DMS53 treated with DMSO at 0.1 percent for 48 hours (cell line): ENCODE data around the gene CFAP46.
"Not testable (repeated sequence)": the region's sequence is repeated elsewhere in the genome, so short reads cannot be mapped to it uniquely, and the experiment has no call there.

ENCODE experiments used
- DNase-seq: peaks from one replicate; lab custom pipeline; 2025; ENCODE audit not compliant: unreplicated experiment; lab: John Stamatoyannopoulos, UW

The CFAP46 gene

DNA sequence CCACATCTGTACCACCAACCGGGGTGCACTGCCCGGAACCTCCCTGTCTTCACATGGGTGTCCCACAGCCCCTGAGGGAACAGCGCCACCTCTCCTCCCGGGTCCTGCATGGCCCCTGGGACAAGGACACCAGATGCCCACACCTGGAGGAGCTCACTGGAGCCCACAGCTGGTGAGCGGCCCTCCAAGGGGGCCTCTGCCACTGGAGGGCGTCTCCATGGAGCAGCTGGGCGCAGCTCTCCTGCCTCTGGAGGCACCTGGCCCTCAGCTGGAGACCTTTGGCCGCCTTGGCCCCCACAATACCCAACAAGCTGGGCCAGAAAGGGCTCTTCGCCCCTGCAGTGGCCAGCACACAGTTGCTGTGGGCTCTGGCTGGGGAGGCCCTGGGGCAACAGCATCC, 149.2 kb downstream of the CFAP46 start:
- DNase-seq: no peak

DNA sequence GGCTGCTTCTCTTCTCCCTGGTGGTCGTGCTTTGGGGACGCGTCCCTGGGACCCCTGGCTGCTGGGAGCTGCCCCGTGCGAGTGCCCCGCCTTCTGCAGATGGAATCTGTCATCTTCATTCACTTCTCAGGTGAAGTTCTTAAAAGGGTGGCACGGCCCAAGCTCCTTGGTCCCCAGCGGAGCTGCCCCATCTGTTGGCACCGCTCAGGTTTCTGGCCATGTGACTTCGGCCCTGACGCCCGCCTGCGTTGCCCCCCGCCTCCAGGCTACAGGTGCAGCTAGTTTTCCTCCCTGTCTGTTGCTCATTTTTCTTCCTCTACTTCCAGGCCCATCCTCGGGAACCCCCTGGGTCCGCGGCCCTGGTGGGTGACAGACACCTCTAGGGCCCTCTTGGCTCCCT, 149.6 kb downstream of the CFAP46 start:
- no peak for DNase-seq

DNA sequence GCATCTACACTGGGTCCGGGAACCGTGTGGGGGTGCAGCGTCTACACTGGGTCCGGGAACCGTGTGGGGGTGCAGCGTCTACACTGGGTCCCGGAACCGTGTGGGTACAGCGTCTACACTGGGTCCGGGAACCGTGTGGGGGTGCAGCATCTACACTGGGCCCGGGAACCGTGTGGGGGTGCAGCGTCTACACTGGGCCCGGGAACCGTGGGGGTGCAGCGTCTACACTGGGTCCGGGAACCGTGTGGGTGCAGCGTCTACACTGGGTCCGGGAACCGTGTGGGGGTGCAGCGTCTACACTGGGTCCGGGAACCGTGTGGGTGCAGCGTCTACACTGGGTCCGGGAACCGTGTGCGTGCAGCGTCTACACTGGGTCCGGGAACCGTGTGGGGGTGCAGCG, 150.3 kb downstream of the CFAP46 start:
- DNase-seq: not testable (repeated sequence)

DNA sequence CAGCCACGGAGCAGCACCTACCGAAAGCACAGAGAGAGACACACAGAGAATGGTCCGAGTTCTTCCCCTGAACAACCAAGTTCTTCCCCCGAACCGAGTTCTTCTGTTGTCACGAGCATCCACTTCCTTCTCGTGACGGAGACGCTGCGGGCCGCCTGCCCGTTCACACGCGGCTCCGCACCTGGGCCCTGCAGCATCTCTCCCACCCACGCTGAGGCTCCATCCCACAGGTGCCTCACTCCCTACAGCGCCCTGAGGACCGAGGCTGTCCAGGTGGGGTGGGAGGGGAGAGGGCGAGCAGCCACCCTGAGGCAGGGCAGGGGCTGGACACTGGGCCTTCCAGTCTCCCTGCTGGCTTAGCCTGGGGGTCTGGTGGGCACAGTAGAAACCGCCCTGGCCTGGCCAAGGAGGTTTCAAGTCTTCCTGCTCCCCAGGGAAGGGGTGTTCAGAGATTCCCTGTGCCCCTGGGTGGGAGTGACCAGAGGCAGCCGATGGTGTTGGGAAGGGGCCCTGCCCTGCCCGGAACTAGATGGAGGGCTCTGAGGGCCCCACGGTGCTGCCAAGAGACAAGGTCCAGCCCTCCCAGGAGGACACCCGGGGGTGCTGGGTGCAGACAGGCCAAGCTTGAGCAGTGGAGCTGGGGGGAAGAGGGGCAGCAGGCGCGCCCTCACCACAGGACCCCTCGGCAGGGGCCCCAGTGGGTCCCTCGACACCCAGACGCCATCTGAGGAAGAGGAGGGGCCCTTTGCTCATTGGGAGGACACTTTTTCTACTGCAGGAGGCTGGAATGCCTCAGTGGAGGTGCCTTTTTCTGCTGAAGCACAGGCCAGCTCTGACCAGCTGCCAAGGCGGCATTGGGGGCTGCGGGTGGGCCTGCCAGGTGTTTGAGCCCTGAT, 151.2 kb downstream of the CFAP46 start:
- DNase-seq: no peak

DNA sequence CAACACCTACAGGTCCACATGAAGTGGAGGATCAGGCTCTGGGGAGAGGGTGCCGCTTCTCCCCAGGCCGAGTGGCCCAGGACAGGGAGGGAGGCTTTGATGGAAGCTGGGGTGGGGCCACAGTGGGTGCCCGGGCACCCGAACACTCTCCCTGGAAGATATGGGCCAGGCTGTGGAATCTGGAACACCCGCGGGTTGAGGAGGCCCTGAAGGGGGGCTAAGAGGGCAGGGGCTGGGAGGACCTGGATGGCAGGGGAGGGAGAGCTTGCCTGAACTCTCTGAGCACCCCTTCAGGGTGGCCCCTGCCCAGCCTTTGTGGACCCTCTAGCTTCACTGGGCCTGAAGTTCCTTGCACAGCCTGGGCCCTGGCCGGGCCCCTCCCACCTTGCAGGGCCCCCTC, 151.9 kb downstream of the CFAP46 start:
- DNase-seq: no peak

DNA sequence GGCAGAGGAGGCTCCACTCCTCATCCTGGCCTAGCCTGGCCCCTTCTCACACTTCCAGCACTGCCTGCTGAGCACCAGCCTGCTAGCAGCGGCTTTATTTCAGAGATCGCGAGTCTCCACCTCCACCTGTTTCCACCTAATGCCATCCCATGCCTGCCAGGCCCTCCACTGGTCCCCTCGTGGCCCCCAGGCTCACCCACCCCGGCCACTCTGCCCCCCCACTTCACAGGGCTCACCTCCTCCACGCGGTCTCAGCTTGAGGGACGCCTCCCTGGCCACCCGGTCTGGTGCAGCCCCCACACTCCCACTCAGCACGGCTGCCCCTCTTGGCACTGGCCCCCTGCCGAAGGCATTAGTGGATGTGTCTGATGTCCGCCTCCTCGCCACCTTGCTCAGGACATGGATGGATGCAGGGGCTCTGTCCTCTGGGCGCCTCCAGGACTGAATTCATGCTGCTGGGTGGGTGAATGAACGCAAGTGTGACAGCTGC, 152.7 kb downstream of the CFAP46 start:
- no peak for DNase-seq

DNA sequence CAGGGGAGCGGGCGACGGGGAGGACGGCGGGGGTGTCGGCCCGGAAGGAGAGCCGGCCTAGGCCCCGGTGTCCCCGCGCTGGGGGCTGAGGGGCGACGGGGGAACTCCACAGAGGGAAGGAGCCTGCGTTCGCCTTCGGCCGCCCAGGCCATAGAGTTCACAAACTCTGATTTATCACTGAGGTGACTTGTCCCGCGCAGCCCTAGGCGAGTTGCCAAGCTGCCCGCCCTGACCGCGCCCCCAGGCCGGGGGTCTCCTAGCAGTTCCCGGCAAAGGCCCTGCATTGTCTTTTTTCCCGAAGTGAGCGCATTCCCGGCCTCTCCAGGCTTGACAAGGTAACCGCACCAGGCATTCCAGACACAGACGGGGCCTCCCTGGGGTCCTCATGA, 153.5 kb downstream of the CFAP46 start:
- no peak for DNase-seq

DNA sequence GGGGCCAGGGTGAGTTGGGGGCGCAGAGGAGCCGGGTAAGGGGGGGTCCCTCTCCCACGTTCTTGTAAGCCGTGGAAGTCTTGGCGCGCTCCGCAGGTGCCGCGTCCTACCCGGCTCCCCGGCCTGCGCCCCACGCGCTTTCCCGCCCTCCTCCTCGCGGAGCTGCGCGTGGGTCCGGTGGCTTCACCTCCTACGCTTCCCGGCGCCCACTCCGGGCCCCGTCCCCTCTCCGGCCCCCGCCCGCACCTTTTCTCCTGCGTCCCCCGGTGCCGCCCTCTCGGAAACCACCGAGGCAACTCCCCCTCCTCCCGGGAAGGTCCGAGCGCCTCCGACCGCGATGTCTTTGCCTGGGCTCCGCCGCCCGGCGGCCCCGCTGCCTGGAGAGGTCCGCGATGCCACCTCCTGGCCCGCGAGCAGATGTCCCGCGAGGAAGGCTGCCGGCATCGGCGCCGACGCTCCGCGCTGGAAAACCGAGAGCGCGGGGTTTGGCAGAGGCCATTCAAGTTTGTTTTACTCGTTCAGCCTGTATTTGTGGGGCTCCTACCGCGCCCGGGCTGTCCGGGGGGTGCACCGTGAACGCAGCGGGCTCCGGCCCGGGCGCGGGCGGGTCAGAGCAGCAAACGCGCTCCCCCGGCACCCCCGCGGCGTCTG, 154.1 kb downstream of the CFAP46 start:
- DNase-seq: no peak

DNA sequence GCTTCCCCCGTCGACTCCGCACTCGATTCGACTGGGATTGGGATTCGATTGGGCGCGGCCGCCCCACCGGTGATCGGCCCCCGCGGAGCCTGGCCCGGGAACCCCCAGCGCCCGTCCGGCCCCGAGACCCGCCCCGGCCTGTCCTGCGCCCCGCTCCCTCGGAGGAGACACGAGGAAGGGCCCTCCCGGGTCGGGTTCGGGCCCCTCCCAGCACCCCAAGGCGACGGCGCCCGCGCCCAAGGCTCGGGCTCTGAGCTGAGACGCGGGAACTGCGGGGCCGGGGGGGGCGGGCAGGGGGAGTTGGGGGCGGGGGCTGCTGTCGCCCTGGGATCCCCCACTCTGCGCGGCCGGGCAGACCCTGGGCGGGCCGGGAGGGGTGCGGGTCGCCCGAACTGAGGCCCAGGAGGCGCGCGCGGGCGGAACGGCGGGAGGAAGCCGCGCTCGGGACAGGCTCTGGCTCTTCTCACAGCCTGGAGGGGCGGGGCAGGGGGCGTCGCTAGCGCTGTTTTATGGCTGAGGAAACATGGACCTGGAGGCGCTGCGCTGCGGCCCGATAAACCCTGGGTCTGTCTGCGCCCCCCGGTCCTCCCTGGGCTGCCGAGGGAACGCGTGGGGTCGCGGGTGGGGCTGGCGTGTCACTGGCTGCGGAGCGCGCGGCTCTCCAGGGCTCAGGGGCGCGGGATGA, 154.7 kb downstream of the CFAP46 start:
- DNase-seq: no peak

DNA sequence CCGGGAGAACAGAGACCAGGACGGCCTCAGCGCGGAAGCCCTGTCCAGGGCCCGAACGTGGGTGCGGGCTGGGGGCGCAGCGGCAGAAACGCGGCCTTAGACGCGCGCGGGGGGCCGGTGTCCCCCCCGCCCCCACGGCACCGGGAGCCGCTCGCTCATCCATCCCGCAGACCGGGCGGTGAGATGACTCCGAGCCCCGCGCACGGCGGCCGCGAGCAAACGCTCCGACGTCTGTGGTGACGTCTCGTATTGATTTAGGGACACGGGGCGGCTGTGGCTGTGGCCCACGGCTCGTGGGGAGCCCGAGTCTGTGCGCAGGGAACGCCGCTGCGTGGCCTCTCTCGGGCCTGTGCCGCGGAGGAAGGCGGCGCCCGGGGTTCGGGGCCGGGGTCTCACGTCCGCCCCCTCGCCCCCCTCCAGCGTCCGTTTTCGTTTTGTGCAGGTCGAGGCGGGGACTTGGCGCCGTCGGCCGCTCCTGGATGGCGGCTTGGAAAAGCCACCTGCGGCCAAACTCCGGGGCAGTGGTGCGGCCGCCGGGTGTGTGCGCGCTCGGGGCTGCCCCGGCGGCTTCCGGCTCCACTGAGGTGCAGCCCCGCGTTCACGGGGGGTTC, 155.4 kb downstream of the CFAP46 start:
- no peak for DNase-seq

DNA sequence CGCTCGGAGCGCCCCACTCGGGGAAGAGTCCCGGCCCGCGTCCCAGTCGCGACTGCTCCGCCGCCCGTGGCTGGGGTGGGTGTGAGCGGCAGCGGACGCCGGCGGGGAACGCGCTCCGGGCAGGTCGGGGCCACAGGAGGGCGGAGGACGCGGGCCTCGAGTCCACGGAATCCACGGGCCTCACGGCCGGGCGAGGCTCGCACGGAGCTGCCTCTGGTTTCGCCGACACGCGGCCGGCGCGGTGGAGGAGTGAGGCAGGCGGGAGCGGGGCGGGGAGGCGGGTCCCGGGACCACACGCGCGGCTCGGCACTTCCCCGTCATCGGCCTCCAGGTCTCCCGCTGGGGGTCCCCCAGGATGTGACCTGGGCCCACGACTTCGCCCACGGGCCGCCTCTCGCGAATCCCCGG, 155.9 kb downstream of the CFAP46 start:
- DNase-seq: no peak

DNA sequence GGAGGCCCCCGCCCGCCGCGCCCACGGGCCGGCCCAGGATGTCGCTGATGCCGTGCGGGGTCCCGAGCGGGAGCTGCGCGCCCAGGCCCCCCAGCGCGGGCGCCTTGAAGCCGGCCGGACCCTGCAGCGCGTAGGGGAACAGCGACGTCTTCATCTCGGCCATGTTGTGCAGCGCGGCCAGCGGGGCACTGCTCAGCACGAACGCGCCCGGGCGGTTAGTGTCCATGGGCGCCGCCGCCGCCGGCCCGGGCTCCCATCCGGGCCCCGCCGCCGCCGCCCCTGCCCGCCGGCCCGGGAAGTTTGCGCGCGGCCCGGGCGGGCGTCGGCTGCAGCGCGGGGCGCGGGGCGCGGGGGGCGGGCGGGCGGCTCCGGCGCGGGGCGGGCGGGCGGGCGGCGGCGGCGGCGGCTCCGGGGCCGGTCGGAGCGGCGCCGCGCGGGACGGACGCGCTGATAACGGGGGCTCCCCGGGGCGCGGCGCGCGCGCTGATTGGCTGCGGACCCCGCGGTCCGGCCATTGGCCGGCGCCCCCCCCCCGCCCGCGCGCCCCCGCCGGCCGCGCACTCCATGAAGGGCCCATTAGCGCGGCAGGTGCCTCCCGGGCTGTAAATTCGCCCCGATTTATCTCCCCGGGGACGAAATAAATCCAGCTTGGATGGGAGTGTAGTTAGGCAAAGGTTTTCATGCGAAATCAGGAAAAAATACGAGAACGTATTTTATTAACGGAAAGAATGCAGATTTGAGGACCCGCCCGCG, 156.5 kb downstream of the CFAP46 start, which contains the start of gene NKX6-2:
TSS of gene NKX6-2 (minus strand) at position 425 of the 753 bp plus-strand sequence. CDS start at position 226, 199 bp downstream.
- DNase-seq: no peak

DNA sequence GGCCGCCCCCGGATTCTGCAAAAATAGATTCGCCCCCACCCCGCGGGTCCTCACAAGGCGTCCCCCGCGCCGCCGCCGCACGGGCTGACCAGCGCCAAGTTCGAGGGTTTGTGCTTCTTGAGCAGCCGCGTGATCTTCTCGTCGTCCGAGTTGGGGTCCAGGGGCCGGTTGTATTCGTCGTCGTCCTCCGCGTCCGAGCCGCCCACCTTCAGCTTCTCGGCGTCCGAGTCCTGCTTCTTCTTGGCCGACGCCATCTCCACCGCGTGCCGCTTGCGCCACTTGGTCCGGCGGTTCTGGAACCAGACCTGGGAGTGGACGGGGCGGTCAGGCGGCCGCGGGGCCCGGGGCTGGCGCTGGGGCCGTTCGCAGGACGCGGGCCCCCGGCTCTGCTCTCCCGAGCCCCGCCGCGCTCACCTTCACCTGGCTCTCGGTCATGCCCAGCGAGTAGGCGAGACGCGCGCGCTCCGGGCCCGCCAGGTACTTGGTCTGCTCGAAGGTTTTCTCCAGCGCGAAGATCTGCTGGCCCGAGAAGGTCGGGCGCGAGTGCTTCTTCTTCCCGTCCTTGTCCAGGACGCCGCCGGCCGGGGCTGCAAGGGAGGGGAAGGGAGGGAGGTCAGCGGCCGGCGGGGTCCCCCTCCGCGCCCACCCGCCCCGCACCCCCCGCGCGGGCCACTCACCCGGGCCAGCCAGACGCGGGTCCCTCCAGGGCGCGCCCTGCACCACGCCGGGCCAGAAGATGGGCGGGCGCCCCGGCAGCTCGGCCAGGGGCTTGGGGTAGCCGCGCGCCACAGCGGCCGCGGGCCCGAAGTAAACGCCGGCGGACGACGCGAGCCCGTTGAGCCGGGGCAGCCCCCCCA, 157.3 kb downstream of the CFAP46 start:
- no peak for DNase-seq

DNA sequence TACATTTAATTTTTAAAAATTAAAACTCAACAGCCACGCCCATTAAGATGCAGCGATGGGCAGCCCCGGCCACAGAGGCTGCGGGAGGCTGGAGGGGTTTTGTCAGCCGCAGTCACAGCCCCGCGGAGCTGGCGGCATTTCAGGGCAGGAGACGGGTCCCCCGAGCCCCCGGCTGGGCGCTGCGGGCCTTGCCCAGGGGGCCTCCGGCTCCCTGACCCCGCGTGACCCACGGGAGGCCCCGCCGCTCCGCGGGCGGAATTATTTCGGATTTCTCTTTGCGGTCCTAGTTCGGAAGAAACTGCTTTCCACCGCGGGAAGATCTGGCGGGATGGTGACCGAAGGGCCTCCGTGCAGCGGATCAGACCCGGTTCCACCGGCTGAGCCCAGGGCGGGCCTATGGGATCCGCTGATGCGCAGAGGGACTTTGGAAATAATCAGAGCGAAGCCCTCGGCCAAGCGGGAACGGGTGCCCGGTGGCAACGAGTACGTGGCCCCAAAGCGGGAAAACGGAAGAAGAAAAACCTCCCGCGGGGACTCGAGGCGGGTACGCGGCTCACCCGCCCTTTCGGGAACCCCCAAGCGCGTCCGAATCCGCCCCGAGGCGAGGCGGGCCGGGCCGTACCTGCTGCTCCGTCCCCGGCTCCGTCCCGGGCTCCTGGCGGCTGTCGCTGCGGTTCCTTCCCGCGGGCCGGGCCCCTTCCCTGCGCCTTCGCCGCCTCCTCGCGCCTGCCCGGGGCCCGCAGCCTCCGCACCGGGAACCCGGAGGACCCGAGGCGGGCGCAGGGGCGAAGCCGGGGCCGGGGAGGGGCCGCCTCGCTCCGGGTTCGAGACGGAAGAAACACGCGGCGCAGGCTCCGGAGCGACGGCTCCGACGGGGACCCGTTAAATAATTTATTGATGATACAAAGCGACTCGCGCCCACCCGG, 158.2 kb downstream of the CFAP46 start:
- no peak for DNase-seq

DNA sequence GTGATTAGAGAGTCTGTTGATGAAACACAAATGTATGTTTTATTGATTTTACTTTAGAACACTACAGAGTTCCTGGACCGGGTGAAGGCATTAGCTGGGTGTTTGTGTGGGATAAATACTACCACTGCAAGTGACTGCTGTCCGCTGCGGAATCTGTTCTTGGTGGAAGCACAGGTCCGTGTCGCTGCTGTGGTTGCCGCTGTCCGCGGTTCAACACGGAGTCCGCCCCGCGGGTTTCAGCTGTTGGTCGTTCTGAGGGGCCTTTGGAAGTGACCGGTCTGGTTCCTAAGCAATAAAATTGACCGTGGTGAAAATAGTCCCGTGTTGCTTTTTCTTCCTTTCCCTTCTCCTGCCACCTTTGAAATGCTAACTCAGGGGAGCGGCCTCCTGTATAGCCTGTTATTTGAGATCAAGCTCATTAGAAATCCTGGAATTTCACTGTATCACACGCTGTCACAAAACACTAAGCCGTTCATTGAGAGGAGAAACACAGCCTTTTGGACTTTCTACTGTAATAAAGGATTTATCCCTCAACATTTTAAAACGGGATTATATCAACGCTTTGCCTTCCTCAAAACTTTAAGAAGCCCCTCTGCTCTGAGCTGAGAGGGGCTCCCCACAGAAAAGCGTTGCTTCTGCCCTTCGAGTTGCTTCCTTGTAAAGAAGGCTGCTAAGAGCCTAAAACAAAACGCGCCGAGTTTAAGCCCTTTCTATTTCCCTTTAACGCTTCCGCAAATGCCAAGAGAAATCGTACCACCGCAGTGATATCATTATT, 159.0 kb downstream of the CFAP46 start:
- DNase-seq: no peak

DNA sequence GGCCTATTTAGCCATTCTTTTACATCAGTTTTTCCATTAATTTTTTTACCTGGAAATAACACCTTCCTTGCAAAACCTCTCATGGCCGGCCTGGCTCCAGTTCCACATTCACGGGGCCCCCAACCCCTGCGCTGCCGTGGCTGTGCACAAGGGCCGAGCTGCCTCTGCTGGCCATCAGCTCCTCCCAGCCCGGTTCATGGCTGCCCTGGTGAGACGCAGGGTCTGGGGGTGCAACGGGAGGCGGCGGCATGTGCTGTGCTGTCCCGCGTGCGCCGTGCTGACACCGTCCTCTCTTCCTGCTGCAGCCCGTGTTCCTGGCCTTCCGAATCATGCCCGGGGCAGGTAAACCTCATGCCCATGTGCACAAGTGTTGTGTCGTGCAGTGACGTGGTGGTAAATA, 160.8 kb downstream of the CFAP46 start:
- DNase-seq: no peak

DNA sequence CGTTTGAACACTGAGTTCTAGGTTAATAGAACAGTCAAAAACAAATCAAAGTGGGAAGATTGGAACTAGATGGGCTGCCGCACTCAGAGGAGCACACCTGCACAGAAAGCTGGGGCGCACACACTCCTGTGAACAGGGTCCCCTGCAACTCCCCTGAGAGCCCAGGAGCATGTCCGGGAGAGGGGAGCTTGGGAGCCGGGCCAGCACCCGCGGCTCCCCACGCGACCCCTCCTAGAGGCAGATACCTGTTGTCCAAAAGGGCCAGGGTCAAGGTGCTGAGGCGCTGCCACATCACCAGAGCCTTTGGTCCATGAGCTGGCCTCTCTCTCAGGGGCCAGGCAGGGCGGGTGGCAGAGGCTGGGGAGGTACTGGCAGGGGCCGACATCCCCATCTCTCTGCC, 162.0 kb downstream of the CFAP46 start:
- no peak for DNase-seq
